Left cardiac atrium (tissue), 4 donors: ENCODE results near the gene USP25. TPM values are rescaled to one million over a fixed set of nuclear protein-coding genes. Genes with fewer than 3 reads are reported as not detected.

Experiments
- ATAC-seq, 2 donors: fragments of 200-7000 bp; cut with Tn5 transposase; one replicate each; pipeline ENCODE4 v1.9.1; 2020; ENCODE audit warnings: mild to moderate bottlenecking in 2 of 2, moderate library complexity in 2 of 2
- DNase-seq: peaks from one replicate; pipeline ENCODE4 v3.0.0-alpha.2; 2020
- intact Hi-C, 2 donors: fragments of 100-400 bp; cut with DNase I; formaldehyde crosslinking; loops; one replicate each; pipeline versions ENCODE4 v1.14.1 to v1.15.1; 2022 to 2023
- total RNA-seq, 2 donors: library from RNA; stranded (reverse); fragmentation: NEBNext Ultra II Directional; extraction: Animal tissue kit (Norgen Biotek cat#: 25700); gene quantifications; one replicate each; pipeline ENCODE4 v1.2.1, GENCODE V29; 2021
- donor health status: DM: no; HTN: yes; CAD: no.
- donor health status: DM: no; HTN: yes; CAD: no; lungs with severe emphysema.
- donor health status: DM: yes; HTN: yes; CAD: no.
- donor health status: Dilated cardiomyopathy.

The USP25 gene
- total RNA-seq, 2 donors from 2014 or later: 39.4 to 56.8 TPM

DNA sequence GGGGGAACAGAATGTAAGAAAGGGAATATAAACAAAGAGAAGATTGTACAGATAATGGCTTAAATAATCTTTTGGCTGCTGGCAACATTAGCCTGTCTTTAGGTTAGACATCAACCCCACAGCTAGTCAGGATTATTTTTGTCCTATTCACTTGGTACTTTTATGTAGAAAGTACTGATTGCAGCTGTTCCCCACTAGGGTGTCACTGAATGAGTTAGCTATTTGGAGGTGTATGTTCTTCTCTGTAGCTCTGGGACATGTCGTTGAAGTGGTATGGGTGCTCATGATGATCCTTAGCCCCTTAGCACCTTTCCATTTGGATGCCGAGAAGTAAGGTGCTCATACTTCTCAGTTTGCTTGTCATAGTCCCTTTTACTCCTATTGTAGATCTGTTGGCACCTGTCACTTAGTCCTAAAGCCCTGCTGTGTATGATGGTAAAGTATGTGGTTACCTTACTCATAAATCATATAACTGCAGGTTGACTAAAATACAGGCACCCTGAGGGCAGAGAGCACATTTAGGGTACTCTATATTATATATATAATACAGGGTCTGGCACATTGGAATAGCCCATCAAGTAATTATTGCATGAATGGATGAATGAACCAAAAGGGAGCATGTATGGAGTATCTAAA is 64.6 kb downstream of the USP25 start:
- ATAC-seq (no peak), DNase-seq (no peak)
- intact Hi-C loops: no loop called here

DNA sequence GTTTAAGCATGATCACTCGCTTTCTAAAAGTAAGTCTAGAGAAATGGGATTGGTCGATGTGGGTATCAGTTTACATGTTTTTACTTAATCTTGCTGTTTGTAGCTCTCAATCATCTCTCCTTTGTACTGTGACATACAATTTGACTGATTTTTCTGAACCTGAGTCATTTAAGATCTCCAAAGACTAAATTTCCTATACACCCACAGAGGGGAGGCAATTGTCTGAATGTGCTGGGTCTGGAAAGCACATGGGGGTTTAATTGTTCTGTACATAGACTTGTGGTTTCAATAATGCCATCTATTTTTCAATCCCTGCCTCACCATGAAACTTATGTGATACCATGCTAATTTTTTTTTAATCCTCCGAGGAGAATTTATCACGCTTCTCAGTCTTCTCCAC is 65.8 kb downstream of the USP25 start:
- ATAC-seq: no peak
- intact Hi-C loops: no loop called here
- no peak for DNase-seq

DNA sequence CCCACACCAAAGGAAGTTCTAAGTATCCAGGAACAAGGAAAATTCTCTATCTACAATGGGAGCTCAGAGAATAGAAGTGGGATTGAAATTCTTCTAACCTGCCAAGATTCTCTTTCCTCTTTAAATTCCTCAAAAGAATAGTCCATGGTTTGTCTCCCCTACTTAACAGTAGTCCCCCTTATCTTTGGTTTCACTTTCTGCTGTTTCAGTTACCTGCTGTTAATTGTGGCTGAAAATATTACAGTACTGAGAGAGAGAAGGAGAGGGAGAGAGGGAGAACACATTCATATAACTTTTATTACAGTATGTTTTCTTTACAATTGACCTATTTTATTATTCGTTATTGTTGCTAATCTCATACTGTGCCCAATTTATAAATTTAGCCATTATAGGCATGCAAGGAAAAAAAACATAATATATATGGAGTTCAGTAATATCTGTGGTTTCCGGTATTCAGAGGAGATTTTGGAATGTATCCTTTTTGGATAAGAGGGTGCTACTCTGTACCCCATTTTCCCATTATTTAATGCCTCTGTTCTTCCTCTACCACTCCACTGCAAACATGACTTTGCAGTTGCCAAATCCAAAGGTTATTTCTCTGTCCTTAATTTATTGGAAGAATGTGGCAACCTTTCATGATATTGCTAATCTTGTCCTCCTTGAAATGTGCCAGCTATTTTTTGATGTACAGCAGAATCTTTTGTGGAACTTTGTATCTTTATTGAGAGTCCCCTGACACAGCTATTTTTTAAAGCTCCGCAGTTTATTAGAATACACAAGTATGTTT is 68.0 kb downstream of the USP25 start:
- intact Hi-C loops: no loop called here

DNA sequence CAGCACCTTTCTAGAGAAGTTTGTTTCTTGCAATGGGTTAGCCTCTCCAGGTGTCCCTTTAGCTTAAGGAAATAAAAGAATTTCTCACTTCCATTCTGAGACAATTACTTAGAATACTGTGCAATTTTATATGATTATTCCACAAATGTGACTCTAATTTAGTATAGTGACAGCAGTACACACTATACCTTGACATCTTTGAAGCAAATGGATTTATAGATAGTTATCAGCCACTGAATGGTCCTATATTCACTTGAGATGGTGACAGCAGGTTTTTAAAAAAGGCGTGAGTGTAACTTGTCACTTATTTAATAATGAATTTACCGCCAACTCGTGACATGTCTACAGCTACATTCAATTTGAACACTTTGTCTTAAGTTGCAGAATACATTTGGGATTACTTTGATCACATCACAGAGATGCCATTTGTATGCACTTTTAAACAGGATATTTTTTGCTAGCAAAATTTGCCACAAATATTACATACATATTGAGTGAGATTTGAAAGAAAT is 71.6 kb downstream of the USP25 start:
- intact Hi-C loops: no loop called here
- ATAC-seq: no peak
- no peak for DNase-seq

More for the DNA sequence above, 68.0 kb downstream of the USP25 start:
- no peak for ATAC-seq
- DNase-seq: no peak

DNA sequence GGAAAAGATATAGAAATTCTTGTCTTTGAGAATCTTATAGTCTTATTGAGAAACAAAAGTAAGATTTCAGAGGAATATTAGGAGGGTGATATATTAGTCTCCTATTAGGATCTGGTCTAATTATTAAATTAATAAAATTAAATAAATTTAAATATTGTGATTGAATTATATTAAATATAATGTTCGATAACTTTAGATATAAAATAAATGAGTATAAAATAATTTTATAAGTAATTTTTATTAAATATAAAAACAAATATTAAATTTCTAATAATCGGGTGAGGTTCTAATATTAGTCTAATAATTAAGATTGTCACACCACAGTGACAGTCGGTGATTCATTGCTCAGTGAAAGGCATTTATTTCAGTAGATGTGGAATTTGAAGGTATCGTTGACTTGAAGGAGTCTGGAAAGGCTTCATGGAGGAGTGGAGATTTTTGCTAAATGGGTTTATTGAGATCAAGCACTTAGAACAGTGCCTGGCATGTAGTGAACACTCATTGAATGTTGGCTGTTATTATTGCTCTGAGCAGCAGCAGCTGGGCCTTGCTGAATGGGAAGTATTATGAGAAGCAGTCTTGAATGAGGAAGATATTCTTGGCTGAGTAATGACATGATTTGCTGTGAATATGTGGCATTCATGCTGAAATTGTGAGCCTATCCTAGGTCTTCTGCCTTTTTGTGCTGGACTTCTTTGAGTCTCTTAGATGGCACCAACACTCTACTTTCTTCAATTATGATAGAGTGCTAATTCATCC is 74.6 kb downstream of the USP25 start:
- ATAC-seq (peak in 1 of 2 donors; percentile 64), DNase-seq (no peak)
- intact Hi-C loops: no loop called here

DNA sequence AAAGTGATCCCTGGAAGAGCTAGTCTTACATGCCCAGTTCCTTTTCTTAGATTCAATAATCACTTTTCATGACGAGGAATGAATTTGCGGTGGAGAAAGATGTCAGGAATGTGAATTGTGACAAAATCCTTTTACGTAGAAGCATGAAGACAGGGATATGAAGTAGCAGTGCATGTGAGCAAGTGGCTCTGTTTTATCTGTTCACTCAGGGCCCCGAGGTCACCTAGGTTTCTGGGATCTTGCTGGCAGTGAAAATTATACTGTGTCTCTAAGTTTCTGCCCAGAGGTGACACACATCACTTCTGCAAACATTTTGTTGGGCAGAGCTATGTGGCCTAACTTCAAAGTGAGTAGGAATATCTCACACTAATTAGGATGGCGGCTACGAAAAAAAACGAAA is 79.3 kb downstream of the USP25 start:
- ATAC-seq (no peak), DNase-seq (no peak)
- intact Hi-C loops: no loop called here

DNA sequence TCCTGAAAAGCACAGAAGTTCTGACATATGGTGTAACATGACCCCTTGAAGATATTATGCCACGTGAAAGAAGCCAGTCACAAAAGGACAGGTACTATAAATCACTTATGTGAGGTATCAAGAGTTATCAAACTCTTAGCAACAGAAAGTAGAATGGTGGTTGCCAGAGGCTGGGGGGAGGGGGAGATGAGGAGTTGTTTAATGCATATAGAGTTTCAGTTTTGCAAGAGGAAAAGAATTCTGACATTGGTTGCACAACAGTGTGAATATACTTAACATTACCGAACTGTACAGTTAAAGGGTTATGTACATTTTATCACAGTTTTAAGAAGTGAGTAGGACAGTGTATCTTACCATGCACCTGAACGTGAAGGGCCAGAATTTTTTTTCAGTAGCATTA is 80.0 kb downstream of the USP25 start:
- DNase-seq (no peak), ATAC-seq (no peak)
- intact Hi-C loops: no loop called here

DNA sequence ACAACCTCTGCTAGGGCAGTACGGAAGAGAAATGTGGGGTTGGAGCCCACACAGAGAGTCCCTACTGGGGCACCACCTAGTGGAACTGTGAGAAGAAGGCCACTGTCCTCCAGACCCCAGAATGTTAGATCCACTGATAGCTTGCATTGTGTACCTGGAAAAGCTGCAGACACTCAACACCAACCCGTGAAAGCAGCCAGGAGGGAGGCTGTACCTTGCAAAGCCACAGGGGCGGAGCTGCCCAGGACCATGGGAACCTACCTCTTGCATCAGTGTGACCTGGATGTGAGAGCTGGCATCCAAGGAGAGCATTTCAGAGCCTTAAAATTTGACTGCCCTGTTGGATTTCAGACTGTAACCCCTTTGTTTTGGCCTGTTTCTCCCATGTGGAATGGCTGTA is 85.5 kb downstream of the USP25 start:
- intact Hi-C loops: no loop called here
- no peak for DNase-seq
- ATAC-seq: no peak

DNA sequence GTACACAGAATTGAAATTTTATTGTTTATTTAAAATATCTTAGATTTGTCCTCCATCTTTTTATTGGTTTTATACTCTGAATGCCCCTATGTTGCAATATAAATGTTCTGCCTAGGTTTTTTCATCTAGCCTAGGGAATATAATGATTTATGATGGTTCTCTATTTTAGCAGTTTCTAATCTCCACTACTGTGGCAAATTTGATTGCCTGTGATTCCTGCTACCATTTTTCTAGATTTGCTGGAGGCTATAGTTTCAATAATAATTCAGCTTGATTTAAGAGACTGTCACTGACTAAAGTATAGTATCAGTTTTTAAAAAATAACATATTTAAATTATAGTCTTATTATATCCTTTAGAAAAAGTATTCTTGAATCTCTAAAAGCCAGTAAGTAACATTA is 90.5 kb downstream of the USP25 start:
- no peak for ATAC-seq
- no peak for DNase-seq
- intact Hi-C loops: no loop called here

DNA sequence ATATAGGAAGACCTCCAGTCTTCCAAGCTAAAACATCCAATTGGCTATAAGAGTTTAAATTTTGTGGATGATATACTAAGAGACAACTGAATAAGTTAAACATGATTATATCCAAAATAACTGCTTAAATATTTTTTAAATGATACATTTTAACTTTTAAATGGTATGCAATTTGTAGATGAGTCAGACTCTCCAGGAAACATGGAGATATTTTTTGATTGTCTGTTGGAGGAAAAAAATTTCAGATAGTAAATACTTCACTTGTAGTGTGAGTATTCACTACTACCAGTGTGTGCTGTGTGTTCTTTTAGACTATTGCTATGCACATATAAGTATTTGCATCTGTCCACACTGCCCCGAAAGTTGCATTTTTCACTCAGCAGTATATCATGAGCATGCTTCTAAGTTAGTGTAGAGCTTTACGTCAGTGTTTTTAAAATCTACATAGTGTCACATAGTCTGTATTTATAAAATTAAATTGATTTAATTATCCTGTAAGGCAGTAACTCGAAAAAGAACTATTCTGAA is 91.1 kb downstream of the USP25 start:
- DNase-seq (no peak), ATAC-seq (no peak)
- intact Hi-C loops: no loop called here

DNA sequence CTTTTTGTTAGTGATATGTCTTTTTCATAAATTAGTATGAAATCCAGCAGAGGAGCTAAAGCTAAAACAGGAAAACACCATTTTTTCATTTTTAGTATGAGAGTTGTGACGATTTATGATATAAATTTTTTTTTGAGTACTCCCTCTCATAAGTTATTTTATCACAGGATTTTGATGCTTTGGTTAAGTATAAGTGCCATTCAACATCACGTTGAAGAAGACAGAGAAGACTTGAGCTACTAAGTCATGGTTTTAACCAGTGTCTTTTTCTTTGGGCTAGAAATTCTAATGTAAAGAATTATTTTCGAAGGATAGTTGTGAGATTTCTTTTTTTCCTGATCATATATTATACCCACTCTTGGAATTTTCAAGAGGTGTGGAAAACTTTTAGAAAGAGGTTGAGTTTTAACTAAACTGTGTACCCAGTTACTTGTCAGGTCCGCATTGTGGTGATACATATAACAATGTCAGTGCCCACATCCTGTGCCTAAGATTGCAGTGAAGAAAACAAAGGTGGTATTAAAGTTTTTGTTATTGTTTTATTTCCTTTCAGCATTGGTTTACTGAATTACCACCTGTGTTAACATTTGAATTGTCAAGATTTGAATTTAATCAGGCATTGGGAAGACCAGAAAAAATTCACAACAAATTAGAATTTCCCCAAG is 93.8 kb downstream of the USP25 start:
- DNase-seq (no peak), ATAC-seq (no peak)
- intact Hi-C loops: no loop called here

DNA sequence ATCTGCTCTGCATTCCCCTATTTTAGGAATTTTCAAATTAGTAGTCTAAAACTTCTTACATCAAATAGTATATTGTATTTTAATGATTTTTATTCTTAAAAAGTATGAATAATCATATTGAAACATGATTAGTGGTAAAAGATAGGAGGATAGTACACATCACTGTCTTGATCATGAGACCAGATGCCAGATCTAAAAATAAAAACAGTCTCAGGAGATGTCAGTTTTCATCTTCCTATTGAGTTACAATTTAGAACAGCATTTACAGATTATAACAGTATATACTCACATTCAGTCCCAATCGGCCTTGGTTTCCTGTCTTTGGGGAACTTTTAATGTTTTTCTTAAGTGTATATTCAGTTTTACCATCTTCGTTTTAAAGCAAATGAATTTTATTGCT is 95.9 kb downstream of the USP25 start:
- intact Hi-C loops: loop anchor here in 1 of 2 donors (5.0 kb wide), 1 partner anchor 93 kb away; no protein-coding TSS in a partner anchor
- DNase-seq (no peak), ATAC-seq (no peak)

DNA sequence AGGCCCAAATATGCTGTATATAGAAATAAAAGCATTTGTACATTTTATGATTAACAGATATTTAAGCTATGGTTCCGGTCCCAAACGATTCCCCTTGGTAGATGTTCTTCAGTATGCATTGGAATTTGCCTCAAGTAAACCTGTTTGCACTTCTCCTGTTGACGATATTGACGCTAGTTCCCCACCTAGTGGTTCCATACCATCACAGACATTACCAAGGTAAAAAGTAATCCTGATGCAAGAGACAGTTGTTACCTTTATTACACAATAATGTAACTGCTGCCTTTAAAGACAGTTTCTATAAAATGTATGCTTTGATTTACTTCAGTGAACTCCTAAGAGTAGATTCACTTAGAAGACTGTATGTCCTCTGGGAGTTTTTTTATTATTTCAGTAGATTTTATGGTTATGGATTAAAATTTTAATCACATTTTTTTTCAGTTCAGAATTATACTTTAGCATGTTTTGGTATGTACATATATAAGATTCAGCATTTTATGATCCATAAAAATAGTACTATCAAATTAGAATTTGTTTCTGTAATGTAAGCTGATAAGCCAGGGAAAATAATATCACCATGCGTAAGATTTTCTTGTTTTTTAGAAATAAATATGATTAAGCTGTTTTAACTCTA is 96.5 kb downstream of the USP25 start:
- intact Hi-C loops: loop anchor here in 1 of 2 donors (5.0 kb wide), 1 partner anchor 94 kb away; no protein-coding TSS in a partner anchor
- DNase-seq (no peak), ATAC-seq (peak; percentile 58 to 71)

DNA sequence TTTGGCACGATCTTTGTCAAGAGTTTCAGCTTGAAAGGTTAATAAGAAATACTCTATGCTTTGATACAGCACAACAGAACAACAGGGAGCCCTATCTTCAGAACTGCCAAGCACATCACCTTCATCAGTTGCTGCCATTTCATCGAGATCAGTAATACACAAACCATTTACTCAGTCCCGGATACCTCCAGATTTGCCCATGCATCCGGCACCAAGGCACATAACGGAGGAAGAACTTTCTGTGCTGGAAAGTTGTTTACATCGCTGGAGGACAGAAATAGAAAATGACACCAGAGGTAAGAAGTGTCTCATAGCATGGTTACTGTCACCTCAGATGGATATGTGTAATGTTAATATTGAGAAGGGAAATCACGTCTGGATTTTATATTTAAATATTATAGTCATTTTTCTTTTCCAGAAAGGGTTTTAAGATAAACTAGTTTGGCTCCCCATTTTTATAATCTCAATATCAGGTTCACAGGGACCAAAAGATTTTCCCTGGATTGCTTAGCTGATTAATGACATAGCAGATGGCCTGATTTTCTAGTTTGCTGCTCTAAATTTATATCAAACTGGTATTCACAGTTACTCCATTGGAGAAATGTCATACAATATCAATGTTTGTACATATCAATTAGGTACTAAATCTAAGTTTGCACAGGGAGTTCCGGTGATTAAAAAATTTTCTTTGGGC is 97.3 kb downstream of the USP25 start:
- DNase-seq: no peak
- intact Hi-C loops: loop anchor here in 1 of 2 donors (5.0 kb wide), 1 partner anchor 95 kb away; no protein-coding TSS in a partner anchor
- ATAC-seq: peak; percentile 51 to 68

DNA sequence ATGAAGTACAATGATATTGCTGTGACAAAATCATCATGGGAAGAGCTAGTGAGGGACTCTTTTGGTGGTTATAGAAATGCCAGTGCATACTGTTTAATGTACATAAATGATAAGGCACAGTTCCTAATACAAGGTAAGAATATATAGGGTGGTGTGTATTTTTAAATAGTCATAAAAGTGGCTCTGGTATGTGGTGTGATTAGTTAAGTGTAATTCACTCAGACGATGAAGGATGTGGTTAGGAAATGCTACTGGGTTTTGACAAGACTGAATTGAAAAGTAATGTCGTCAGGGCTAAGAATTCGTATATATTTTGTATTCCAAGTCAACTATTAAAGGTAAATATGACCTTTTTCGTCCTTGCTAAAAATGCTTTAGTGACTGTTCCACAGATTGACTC is 101.7 kb downstream of the USP25 start:
- intact Hi-C loops: no loop called here
- no peak for ATAC-seq

DNA sequence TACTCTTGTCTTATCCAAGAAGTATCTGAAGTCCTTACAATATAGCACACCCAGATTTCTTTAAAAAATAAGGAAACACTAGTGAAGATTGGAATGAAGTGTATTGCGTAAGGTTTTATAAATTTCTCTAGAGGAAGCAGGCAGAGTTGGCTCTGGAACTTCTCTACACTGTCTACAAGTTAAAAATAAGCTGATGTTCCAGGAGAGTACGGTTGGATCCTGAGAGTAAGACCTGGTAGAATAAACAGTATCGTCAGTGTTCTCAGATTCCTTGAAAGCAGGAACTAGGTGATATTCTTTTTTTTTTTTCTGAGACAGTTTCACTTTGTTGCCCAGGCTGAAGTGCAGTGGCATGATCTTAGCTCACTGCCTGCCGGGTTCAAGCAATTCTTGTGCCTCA is 107.9 kb downstream of the USP25 start:
- peak; percentile 67 to 79 for ATAC-seq
- no peak for DNase-seq
- intact Hi-C loops: no loop called here

More for the DNA sequence above, 101.7 kb downstream of the USP25 start:
- DNase-seq: no peak

DNA sequence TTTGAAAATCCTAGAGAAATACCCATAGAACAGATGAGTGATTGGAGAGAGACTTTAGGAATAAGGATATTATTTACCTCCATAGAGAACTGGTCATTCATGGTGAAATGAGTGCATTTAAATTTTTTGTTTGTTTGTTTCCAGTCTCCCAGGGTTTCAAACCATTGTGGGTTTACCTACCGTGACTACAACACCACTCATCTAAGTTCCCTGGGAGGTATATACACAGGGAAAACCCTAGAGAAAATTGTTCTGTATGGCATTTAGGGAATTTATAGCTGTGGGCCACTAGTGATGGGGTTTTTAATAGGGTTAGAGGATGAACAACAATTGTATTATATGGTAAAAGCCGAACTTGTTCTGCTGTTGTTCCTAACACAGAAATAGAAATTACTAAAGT is 109.2 kb downstream of the USP25 start:
- intact Hi-C loops: no loop called here
- DNase-seq (no peak), ATAC-seq (no peak)

DNA sequence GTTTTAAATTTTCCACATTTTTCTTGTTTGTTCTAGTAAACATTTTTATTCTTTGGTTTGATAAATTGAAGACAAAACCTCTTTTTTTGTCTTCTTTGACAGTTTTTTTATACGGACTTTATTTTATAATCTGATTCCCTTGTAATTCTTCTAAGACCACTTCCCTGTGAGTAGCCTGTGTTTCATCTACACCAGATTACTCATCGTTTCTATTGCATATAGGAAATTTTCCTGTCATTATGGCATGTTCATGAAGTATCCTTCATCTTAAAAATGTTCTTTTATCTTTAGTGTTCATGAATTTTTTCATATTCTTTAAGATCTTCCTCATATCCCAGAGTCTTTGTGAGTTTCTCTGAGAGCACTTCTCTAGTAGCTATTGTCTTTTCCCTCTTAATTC is 109.8 kb downstream of the USP25 start:
- DNase-seq (no peak), ATAC-seq (no peak)
- intact Hi-C loops: no loop called here
